ENCODE measurements around the gene KIF26A.
"Not testable (repeated sequence)": the region's sequence is repeated elsewhere in the genome, so short reads cannot be mapped to it uniquely, and the experiment has no call there.

The KIF26A gene

GRCh38 chr14:104144911-104145825 lies 6.8 kb downstream of the KIF26A start:
- FAIRE-seq = no peak

- no peak for FAIRE-seq
Measured at GRCh38 chr14:104145826-104146601, 7.6 kb downstream of the KIF26A start.

GRCh38 chr14:104146651-104147345 lies 8.4 kb downstream of the KIF26A start:
- no peak for FAIRE-seq

- no peak for FAIRE-seq
Measured at GRCh38 chr14:104147346-104148125, 9.1 kb downstream of the KIF26A start.

GRCh38 chr14:104148433-104149277 lies 10.3 kb downstream of the KIF26A start:
- FAIRE-seq = no peak

GRCh38 chr14:104149278-104149595 lies 10.8 kb downstream of the KIF26A start:
- no peak for FAIRE-seq

- no peak for FAIRE-seq
Measured at GRCh38 chr14:104149617-104150135, 11.3 kb downstream of the KIF26A start.

GRCh38 chr14:104150136-104151025 lies 12.0 kb downstream of the KIF26A start:
- no peak for FAIRE-seq

- FAIRE-seq = no peak
Measured at GRCh38 chr14:104151026-104151381, 12.6 kb downstream of the KIF26A start.

- no peak for FAIRE-seq
Measured at GRCh38 chr14:104151566-104152245, 13.3 kb downstream of the KIF26A start.

GRCh38 chr14:104152246-104152575 lies 13.8 kb downstream of the KIF26A start:
- no peak for FAIRE-seq

GRCh38 chr14:104152686-104153393 lies 14.5 kb downstream of the KIF26A start:
- FAIRE-seq = no peak

- FAIRE-seq = not testable (repeated sequence)
Measured at GRCh38 chr14:104153394-104153755, 15.0 kb downstream of the KIF26A start.

- no peak for FAIRE-seq
Measured at GRCh38 chr14:104154246-104154645, 15.9 kb downstream of the KIF26A start.

- FAIRE-seq = no peak
Measured at GRCh38 chr14:104155513-104155912, 17.1 kb downstream of the KIF26A start.

GRCh38 chr14:104156142-104156541 lies 17.8 kb downstream of the KIF26A start:
- FAIRE-seq = no peak

GRCh38 chr14:104157016-104157928 lies 18.9 kb downstream of the KIF26A start:
- FAIRE-seq = no peak
